Measurements from ENCODE around the gene C9orf153. TPM values are rescaled to one million over a fixed set of nuclear protein-coding genes. Genes with fewer than 3 reads are reported as not detected.
"Not testable (repeated sequence)": the region's sequence is repeated elsewhere in the genome, so short reads cannot be mapped to it uniquely, and the experiment has no call there.

Gene C9orf153
- total RNA-seq, 2 experiments from 2014 or later, result 0.26 to 0.39 TPM

DNA sequence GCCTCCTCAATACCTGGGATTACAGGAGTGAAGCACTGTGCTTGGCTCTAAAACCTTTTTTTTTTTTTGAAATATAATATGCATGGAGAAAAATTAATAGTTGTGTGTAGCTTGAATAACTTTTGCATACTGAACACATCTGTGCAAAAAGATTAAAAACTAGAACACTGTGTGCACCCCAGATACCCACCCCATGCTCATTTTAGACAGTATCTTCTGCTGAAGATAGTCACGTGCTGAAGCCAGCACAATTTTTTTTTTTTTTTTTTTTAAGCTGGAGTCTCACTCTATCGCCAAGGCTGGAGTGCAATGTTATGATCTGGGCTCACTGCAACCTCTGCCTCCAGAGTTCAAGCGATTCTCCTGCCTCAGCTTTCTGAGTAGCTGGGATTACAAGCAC, 39.9 kb downstream of the C9orf153 start:
- intact Hi-C loops (cut with micrococcal nuclease), result no loop called here
- CTCF ChIA-PET, result interaction anchor here (0.6 to 0.7 kb wide), 3 partner anchors 12 to 692 kb away, joined by 3 read pairs; no protein-coding TSS in a partner anchor
- H3K27ac Mint-ChIP-seq, result no peak overlapping the region
- H3K4me3 Mint-ChIP-seq, result no peak overlapping the region
- H3K9me3 Mint-ChIP-seq, result no peaks in the 10 kb centered on the region
- H3K36me3 Mint-ChIP-seq, result no peaks in the 10 kb centered on the region
- H3K4me1 Mint-ChIP-seq (ENCODE audit: low read depth), result no peaks in the 10 kb centered on the region
- peaks cover 4% of the 10 kb centered on the region for H3K27me3 Mint-ChIP-seq
- DNase-seq, result no peak
- POLR2A ChIA-PET, result interaction anchor here (0.5 kb wide), 1 partner anchor 278 kb away, joined by 3 read pairs; no protein-coding TSS in a partner anchor

DNA sequence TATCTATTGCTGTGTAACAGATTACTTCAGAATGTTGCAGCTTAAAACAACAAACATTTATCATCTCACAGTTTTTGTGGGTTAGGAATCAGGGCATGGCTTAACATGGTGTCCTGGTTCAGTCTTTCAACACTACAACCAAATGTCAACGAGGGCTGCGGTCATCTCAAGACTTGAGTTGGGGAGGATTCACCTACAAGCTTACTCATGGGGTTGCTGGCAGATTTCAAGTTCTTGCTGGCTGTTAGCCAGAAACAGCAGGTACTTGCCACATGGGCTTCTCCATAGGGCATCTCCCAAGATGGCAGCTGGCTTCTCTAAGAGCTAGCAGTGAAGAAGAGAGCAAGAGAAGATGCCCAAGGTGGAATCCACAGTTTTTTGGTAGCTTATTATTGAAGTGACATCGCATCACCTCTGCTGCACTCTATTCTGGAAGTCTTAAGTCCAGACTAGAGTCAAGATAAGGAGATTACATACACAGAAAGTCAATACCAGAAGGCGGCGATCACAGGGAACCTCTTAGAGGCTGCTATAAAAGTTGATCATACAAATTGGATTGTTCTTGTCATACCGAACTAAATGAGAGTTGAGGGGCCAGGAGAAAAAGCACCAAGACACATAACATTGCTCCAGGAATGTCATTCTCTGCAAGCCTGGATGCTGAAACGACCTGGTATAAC, 42.2 kb downstream of the C9orf153 start:
- no peak overlapping the region for H3K4me3 Mint-ChIP-seq

GRCh38 chr9:86207193-86207592, 52.3 kb downstream of the C9orf153 start:
- H3K4me3 Mint-ChIP-seq, result no peak overlapping the region
- ChIA-PET CTCF (no interaction called here), POLR2A (no interaction called here)
- no peaks in the 10 kb centered on the region for H3K36me3 Mint-ChIP-seq
- H3K27ac Mint-ChIP-seq, result no peak overlapping the region
- no peaks in the 10 kb centered on the region for H3K9me3 Mint-ChIP-seq
- DNase-seq, result no peak
- no peaks in the 10 kb centered on the region for H3K4me1 Mint-ChIP-seq (ENCODE audit: low read depth)
- H3K27me3 Mint-ChIP-seq, result peaks cover under 1% of the 10 kb centered on the region
- intact Hi-C loops (cut with micrococcal nuclease), result loop anchor here (10.0 kb wide), 1 partner anchor 208 kb away; no protein-coding TSS in a partner anchor

More for the DNA sequence above, 42.2 kb downstream of the C9orf153 start:
- Mint-ChIP-seq H3K9me3 (no peaks in the 10 kb centered on the region), H3K4me1 (ENCODE audit: low read depth) (no peaks in the 10 kb centered on the region), H3K27ac (no peak overlapping the region), H3K36me3 (no peaks in the 10 kb centered on the region), H3K27me3 (no peaks in the 10 kb centered on the region)
- ChIA-PET POLR2A (no interaction called here), CTCF (no interaction called here)
- DNase-seq, result no peak
- intact Hi-C loops (cut with micrococcal nuclease), result no loop called here

DNA sequence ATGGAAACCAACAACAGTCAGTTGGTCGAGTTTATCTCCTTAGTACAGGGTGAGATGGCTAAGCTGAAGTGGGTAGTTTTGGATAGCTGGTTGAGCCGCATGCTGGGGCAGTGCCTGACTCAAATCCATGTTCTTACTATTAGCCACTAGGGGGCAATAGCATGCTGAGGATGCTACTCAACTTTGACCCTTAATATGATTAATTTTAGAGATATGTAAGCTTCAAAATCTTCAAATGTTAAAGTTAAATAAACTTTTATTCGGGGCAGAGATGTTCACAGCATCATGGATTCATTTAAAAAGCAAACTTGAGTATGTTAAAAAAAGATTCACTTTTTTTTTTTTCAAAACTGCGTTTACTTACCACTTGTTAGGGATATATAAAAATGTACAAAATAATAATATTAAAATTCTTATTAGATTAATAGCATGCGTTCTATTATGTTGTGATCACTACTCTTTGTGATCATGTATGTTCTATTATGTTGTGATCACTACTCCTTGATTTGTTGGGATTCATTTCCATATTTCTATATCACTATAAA, 57.0 kb downstream of the C9orf153 start:
- peaks cover 4% of the 10 kb centered on the region for H3K4me1 Mint-ChIP-seq (ENCODE audit: low read depth)
- H3K27ac Mint-ChIP-seq, result no peak overlapping the region
- peak; percentile 35 for DNase-seq
- POLR2A ChIA-PET, result no interaction called here
- H3K27me3 Mint-ChIP-seq, result peaks cover 1% of the 10 kb centered on the region
- CTCF ChIA-PET, result interaction anchor here (0.6 to 1.8 kb wide), 27 partner anchors 11 to 1600 kb away, joined by 3 to 12 read pairs (median 4); partner anchors contain the start of gene ISCA1
- intact Hi-C loops (cut with micrococcal nuclease), result loop anchor here (10.0 kb wide), 1 partner anchor 212 kb away; no protein-coding TSS in a partner anchor
- no peaks in the 10 kb centered on the region for H3K9me3 Mint-ChIP-seq
- no peak overlapping the region for H3K4me3 Mint-ChIP-seq
- H3K36me3 Mint-ChIP-seq, result no peaks in the 10 kb centered on the region

- no peak overlapping the region for H3K27ac Mint-ChIP-seq
- CTCF ChIA-PET, result interaction anchor here (0.6 to 1.8 kb wide), 25 partner anchors 11 to 1124 kb away, joined by 3 to 12 read pairs (median 4); partner anchors contain the start of gene ISCA1
- H3K4me3 Mint-ChIP-seq, result no peak overlapping the region
- intact Hi-C loops (cut with micrococcal nuclease), result loop anchor here (10.0 kb wide), 1 partner anchor 213 kb away; no protein-coding TSS in a partner anchor
- POLR2A ChIA-PET, result no interaction called here
- DNase-seq, result no peak
- H3K4me1 Mint-ChIP-seq (ENCODE audit: low read depth), result peaks cover 4% of the 10 kb centered on the region
- no peaks in the 10 kb centered on the region for H3K9me3 Mint-ChIP-seq
- no peaks in the 10 kb centered on the region for H3K36me3 Mint-ChIP-seq
- peaks cover 1% of the 10 kb centered on the region for H3K27me3 Mint-ChIP-seq
These were observed 57.8 kb downstream of the C9orf153 start for GRCh38 chr9:86201474-86202337.

- POLR2A ChIA-PET, result no interaction called here
- CTCF ChIA-PET, result interaction anchor here (1.3 to 1.7 kb wide), 2 partner anchors 23 to 125 kb away, joined by 4 to 6 read pairs; no protein-coding TSS in a partner anchor
These were observed 58.8 kb downstream of the C9orf153 start for GRCh38 chr9:86200599-86201162.

GRCh38 chr9:86193088-86193487, 66.4 kb downstream of the C9orf153 start:
- ChIA-PET CTCF (no interaction called here), POLR2A (no interaction called here)
- no peak overlapping the region for H3K4me3 Mint-ChIP-seq
- H3K9me3 Mint-ChIP-seq, result peaks cover 20% of the 10 kb centered on the region
- no peak overlapping the region for H3K27ac Mint-ChIP-seq
- peaks cover 6% of the 10 kb centered on the region for H3K36me3 Mint-ChIP-seq
- peaks cover 6% of the 10 kb centered on the region for H3K27me3 Mint-ChIP-seq
- DNase-seq, result no peak
- intact Hi-C loops (cut with micrococcal nuclease), result no loop called here
- H3K4me1 Mint-ChIP-seq (ENCODE audit: low read depth), result no peaks in the 10 kb centered on the region

More at GRCh38 chr9:86200599-86201162, 58.8 kb downstream of the C9orf153 start:
- no peak overlapping the region for H3K27ac Mint-ChIP-seq
- DNase-seq, result no peak
- H3K4me3 Mint-ChIP-seq, result no peak overlapping the region
- H3K4me1 Mint-ChIP-seq (ENCODE audit: low read depth), result peaks cover 4% of the 10 kb centered on the region
- H3K9me3 Mint-ChIP-seq, result no peaks in the 10 kb centered on the region
- H3K36me3 Mint-ChIP-seq, result no peaks in the 10 kb centered on the region
- intact Hi-C loops (cut with micrococcal nuclease), result loop anchor here (10.0 kb wide), 1 partner anchor 214 kb away; no protein-coding TSS in a partner anchor
- H3K27me3 Mint-ChIP-seq, result peaks cover 1% of the 10 kb centered on the region

DNA sequence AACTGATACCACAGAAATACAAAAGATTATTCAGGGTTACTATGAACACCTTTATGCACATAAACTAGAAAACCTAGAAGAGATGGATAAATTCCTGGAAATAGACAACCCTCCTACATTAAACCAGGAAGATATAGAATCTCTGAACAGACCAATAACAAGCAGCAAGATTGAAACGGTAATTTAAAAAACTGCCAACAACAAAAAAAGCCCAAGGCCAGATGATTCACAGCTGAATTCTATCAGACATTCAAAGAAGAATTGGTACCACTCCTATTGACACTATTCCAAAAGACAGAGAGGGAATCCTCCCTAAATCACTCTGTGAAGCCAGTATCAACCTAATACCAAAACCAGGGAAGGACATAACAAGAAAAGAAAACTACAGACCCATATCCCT, 68.8 kb downstream of the C9orf153 start:
- POLR2A ChIA-PET; CTCF ChIA-PET; H3K4me1 Mint-ChIP-seq (ENCODE audit: low read depth): not testable (repeated sequence)

GRCh38 chr9:86187121-86187520, 72.3 kb downstream of the C9orf153 start:
- CTCF ChIA-PET, result interaction anchor here (0.6 to 1.7 kb wide), 2 partner anchors 15 to 311 kb away, joined by 3 read pairs; no protein-coding TSS in a partner anchor
- POLR2A ChIA-PET, result no interaction called here

More for the DNA sequence above, 68.8 kb downstream of the C9orf153 start:
- Mint-ChIP-seq H3K9me3 (peaks cover 22% of the 10 kb centered on the region), H3K27me3 (peaks cover 11% of the 10 kb centered on the region)
- H3K4me3 Mint-ChIP-seq; H3K27ac Mint-ChIP-seq; intact Hi-C loops (cut with micrococcal nuclease); DNase-seq; H3K36me3 Mint-ChIP-seq: not testable (repeated sequence)

GRCh38 chr9:86186696-86187095, 72.8 kb downstream of the C9orf153 start:
- Mint-ChIP-seq H3K9me3 (peaks cover 4% of the 10 kb centered on the region), H3K4me1 (ENCODE audit: low read depth) (no peaks in the 10 kb centered on the region), H3K27ac (no peak overlapping the region), H3K4me3 (no peak overlapping the region), H3K27me3 (peaks cover 17% of the 10 kb centered on the region), H3K36me3 (no peaks in the 10 kb centered on the region)
- CTCF ChIA-PET, result interaction anchor here (0.6 to 1.7 kb wide), 2 partner anchors 15 to 311 kb away, joined by 3 read pairs; no protein-coding TSS in a partner anchor
- no peak for DNase-seq
- POLR2A ChIA-PET, result no interaction called here
- intact Hi-C loops (cut with micrococcal nuclease), result no loop called here

More at GRCh38 chr9:86187121-86187520, 72.3 kb downstream of the C9orf153 start:
- Mint-ChIP-seq H3K9me3 (peaks cover 7% of the 10 kb centered on the region), H3K27me3 (peaks cover 17% of the 10 kb centered on the region), H3K4me3 (no peak overlapping the region), H3K36me3 (no peaks in the 10 kb centered on the region), H3K27ac (no peak overlapping the region), H3K4me1 (ENCODE audit: low read depth) (no peaks in the 10 kb centered on the region)
- intact Hi-C loops (cut with micrococcal nuclease), result no loop called here
- no peak for DNase-seq

DNA sequence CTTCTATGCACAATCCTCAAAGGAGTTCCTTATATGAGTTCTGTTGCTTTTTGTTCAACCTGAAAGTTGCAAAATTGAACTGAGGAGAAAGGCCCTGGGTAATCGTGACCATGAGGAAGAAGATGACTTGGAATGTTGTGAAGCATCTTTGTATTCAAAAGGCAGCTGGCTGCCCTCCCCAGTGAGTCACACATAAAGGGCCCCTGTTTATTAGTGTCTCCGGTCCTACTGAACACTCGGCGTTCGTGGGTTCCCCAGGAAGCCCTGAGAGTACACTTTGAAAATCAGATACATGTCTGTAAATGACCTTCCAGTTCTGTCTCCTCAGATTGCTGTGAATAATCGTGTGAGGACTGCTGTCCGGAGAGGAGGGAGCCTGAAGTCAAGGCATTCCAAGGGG, 73.6 kb downstream of the C9orf153 start:
- peaks cover 17% of the 10 kb centered on the region for H3K27me3 Mint-ChIP-seq
- peaks cover 2% of the 10 kb centered on the region for H3K9me3 Mint-ChIP-seq
- no peak overlapping the region for H3K27ac Mint-ChIP-seq
- POLR2A ChIA-PET, result no interaction called here
- CTCF ChIA-PET, result no interaction called here
- no peak overlapping the region for H3K4me3 Mint-ChIP-seq
- DNase-seq, result no peak
- intact Hi-C loops (cut with micrococcal nuclease), result no loop called here
- H3K4me1 Mint-ChIP-seq (ENCODE audit: low read depth), result no peaks in the 10 kb centered on the region
- no peaks in the 10 kb centered on the region for H3K36me3 Mint-ChIP-seq
